ENCODE data around the gene CAVIN4. TPM values are rescaled to one million over a fixed set of nuclear protein-coding genes. Genes with fewer than 3 reads are reported as not detected.

CAVIN4 gene
- total and polyA plus RNA-seq, 2 experiments from 2014 or later, result 2.4 to 4.0 TPM

DNA sequence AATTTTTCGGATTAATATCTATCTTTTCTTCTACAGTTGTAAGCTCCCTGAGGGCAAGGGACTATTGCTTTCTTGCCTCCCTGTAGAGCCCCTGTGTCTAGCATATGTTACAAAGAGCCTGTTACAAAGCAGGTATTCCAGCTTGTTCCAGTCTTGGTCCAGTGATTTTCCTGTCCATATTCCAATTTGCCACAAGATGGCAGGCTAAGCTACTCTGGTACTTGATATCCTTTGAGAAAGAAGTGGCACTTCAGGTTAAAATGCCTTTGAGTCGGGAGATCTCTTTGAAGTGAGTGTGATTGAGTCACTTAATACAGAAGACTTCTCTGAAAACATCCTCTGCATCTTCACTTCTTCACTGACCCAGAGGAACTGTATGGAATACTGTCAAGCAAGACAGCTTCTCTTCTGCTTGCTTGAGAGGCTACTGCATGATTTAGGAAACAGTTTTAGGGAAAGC is 24.5 kb downstream of the CAVIN4 start:
- no peaks in the 10 kb centered on the region for H3K9me3 ChIP-seq (ENCODE audit: low read depth)
- no peaks in the 10 kb centered on the region for H3K27me3 ChIP-seq
- DNase-seq (ENCODE audit: low read depth in 1 of 2, low spot score in 1 of 2), result peak; percentile 65 to 78
- H3K36me3 ChIP-seq, result no peaks in the 10 kb centered on the region
- TF ChIP-seq, protein P1, sequence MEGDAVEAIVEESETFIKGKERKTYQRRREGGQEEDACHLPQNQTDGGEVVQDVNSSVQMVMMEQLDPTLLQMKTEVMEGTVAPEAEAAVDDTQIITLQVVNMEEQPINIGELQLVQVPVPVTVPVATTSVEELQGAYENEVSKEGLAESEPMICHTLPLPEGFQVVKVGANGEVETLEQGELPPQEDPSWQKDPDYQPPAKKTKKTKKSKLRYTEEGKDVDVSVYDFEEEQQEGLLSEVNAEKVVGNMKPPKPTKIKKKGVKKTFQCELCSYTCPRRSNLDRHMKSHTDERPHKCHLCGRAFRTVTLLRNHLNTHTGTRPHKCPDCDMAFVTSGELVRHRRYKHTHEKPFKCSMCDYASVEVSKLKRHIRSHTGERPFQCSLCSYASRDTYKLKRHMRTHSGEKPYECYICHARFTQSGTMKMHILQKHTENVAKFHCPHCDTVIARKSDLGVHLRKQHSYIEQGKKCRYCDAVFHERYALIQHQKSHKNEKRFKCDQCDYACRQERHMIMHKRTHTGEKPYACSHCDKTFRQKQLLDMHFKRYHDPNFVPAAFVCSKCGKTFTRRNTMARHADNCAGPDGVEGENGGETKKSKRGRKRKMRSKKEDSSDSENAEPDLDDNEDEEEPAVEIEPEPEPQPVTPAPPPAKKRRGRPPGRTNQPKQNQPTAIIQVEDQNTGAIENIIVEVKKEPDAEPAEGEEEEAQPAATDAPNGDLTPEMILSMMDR (IDR thresholded peaks at IDR 0.05; ENCODE audit: low read depth, low read length), result peak; percentile 72
- H3K4me1 ChIP-seq (ENCODE audit: low read depth), result no peaks in the 10 kb centered on the region
- H3K4me3 ChIP-seq, result no peak overlapping the region
- no peak overlapping the region for H3K27ac ChIP-seq

DNA sequence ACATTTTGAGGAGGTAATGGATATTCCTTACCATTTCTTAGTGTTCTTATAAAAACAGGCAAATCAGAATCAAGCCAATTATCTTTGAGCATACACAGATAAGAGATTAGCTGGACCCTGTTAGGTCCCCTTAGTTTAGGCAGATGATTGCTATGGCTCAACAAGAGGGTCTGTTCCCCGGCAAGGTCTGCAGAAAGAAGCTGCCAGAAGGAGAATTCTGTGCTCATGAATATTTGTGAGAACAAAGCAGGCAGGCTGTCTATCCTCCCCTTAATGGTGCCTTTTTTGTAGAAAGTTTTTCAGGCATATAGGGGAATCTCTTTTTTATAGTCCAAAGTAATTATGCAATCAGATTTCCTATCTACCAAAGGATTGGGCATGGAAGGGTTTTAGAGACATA is 27.5 kb downstream of the CAVIN4 start:
- TF ChIP-seq, protein P1 (IDR thresholded peaks at IDR 0.05; ENCODE audit: low read depth, low read length), result no peak
- H3K36me3 ChIP-seq, result no peaks in the 10 kb centered on the region
- no peak for DNase-seq (ENCODE audit: low read depth in 1 of 2, low spot score in 1 of 2)

DNA sequence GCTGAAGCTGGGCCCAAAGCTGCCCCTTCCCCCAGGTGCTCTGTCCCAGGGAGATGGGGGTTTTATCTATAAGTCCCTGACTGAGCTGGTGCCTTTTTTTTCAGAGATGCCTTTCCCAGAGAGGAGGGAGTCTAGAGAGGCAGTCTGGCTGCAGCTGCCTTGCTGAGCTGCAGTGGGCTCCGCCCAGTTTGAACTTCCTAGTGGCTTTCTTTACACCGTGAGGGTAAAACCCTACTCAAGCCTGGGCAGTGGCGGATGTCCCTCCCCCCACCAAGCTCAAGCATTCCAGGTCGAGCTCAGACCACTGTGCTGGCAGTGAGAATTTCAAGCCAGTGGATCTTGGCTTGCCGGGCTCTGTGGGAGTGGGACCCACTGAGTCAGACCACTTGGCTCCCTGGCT is 41.3 kb downstream of the CAVIN4 start:
- Histone ChIP-seq H3K4me1 (ENCODE audit: low read depth) (no peaks in the 10 kb centered on the region), H3K36me3 (no peaks in the 10 kb centered on the region), H3K27ac (no peak overlapping the region), H3K9me3 (ENCODE audit: low read depth) (no peaks in the 10 kb centered on the region), H3K4me3 (no peak overlapping the region), H3K27me3 (no peaks in the 10 kb centered on the region)
- no peak for DNase-seq (ENCODE audit: low read depth in 1 of 2, low spot score in 1 of 2)
- TF ChIP-seq, protein P1 (IDR thresholded peaks at IDR 0.05; ENCODE audit: low read depth, low read length), result no peak

More for the DNA sequence above, 27.5 kb downstream of the CAVIN4 start:
- H3K9me3 ChIP-seq (ENCODE audit: low read depth), result no peaks in the 10 kb centered on the region
- no peaks in the 10 kb centered on the region for H3K4me1 ChIP-seq (ENCODE audit: low read depth)
- no peak overlapping the region for H3K4me3 ChIP-seq
- H3K27ac ChIP-seq, result no peak overlapping the region
- no peaks in the 10 kb centered on the region for H3K27me3 ChIP-seq

DNA sequence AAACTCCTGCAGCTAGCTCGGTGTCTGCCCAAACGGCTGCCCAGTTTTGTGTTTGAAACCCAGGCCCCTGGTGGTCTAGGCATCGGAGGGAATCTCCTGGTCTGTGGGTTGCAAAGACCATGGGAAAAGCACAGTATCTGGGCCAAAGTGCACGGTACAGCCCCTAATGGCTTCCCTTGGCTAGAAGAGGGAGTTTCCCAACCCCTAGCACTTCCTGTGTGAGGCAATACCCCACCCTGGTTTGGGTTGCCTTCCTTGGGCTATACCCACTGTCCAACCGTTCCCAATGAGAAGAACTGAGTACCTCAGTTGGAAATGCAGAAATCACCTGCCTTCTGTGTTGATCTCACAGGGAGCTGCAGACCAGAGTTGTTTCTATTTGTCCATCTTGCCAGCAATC is 41.8 kb downstream of the CAVIN4 start:
- no peaks in the 10 kb centered on the region for H3K27me3 ChIP-seq
- H3K4me1 ChIP-seq (ENCODE audit: low read depth), result no peaks in the 10 kb centered on the region
- no peak overlapping the region for H3K4me3 ChIP-seq
- DNase-seq (ENCODE audit: low read depth in 1 of 2, low spot score in 1 of 2), result no peak
- H3K27ac ChIP-seq, result no peak overlapping the region
- TF ChIP-seq, protein P1 (IDR thresholded peaks at IDR 0.05; ENCODE audit: low read depth, low read length), result no peak
- H3K36me3 ChIP-seq, result no peaks in the 10 kb centered on the region
- no peaks in the 10 kb centered on the region for H3K9me3 ChIP-seq (ENCODE audit: low read depth)

DNA sequence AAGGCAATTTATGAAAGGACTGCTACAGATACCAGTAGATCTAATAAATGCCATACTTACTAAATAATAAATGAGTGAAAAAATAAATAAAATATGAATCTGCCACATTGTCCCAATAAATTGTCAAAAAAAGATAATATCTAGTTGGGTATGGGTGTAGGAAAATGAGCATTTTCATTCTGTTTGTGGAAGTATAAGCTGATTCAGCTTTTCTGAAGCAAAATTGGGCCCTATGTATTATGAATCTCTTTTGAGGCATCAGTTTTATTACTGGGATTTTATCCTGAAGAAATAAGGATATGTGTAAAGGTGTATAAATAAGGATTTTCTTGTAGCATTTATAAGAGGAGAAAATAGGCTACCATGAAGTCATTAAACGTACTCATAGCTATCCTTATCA is 46.1 kb downstream of the CAVIN4 start:
- Histone ChIP-seq H3K27me3 (no peaks in the 10 kb centered on the region), H3K36me3 (no peaks in the 10 kb centered on the region), H3K27ac (no peak overlapping the region), H3K4me1 (ENCODE audit: low read depth) (no peaks in the 10 kb centered on the region), H3K9me3 (ENCODE audit: low read depth) (no peaks in the 10 kb centered on the region), H3K4me3 (no peak overlapping the region)
- TF ChIP-seq, protein P1 (IDR thresholded peaks at IDR 0.05; ENCODE audit: low read depth, low read length), result no peak
- no peak for DNase-seq (ENCODE audit: low read depth in 1 of 2, low spot score in 1 of 2)

DNA sequence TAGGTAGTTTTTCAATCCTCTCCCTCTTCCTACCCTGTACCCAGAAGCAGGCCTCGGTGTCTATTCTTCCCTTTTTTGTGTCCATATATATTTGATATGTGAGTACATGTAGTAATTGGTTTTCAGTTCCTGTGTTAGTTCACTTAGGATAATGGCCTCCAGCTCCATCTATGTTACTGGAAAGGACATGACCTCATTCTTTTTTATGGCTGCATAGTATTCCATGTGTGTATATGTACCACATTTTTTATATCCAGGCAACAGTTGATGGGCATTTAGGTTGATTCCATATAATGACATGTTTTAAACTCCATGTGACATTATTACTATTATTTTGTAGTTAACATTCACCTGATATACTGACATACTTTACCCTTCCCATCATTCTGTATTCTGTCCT is 49.1 kb downstream of the CAVIN4 start:
- TF ChIP-seq, protein P1 (IDR thresholded peaks at IDR 0.05; ENCODE audit: low read depth, low read length), result no peak
- H3K27ac ChIP-seq, result no peak overlapping the region
- no peak for DNase-seq (ENCODE audit: low read depth in 1 of 2, low spot score in 1 of 2)
- H3K4me3 ChIP-seq, result no peak overlapping the region
- no peaks in the 10 kb centered on the region for H3K9me3 ChIP-seq (ENCODE audit: low read depth)
- H3K27me3 ChIP-seq, result no peaks in the 10 kb centered on the region
- H3K36me3 ChIP-seq, result no peaks in the 10 kb centered on the region
- H3K4me1 ChIP-seq (ENCODE audit: low read depth), result no peaks in the 10 kb centered on the region

Measured in cardiac muscle cell (in vitro differentiated cells and primary cell).